Dedifferentiated amniotic fluid mesenchymal stem cell (primary cell): Measurements from ENCODE around the gene RSPH1.

Source experiments
- DNase-seq: peaks from one replicate; pipeline ENCODE4 v3.0.0-alpha.2; 2016; ENCODE audit errors: extremely low spot score

Gene RSPH1

GRCh38 chr21:42467140-42467983, 28.7 kb downstream of the RSPH1 start:
- DNase-seq: no peak

- no peak for DNase-seq
These were observed 29.3 kb downstream of the RSPH1 start for GRCh38 chr21:42466700-42467099.

GRCh38 chr21:42465803-42466127, 30.3 kb downstream of the RSPH1 start:
- no peak for DNase-seq

GRCh38 chr21:42465008-42465802, 30.8 kb downstream of the RSPH1 start:
- no peak for DNase-seq

GRCh38 chr21:42463861-42464515, 32.0 kb downstream of the RSPH1 start:
- no peak for DNase-seq

GRCh38 chr21:42461881-42462877, 33.8 kb downstream of the RSPH1 start:
- DNase-seq: no peak

- no peak for DNase-seq
These were observed 34.9 kb downstream of the RSPH1 start for GRCh38 chr21:42461185-42461520.

- no peak for DNase-seq
These were observed 35.4 kb downstream of the RSPH1 start for GRCh38 chr21:42460391-42461184.

- no peak for DNase-seq
These were observed 36.3 kb downstream of the RSPH1 start for GRCh38 chr21:42459546-42460215.

GRCh38 chr21:42459082-42459460, 37.0 kb downstream of the RSPH1 start:
- no peak for DNase-seq

GRCh38 chr21:42456457-42456856, 39.6 kb downstream of the RSPH1 start:
- DNase-seq: no peak

- DNase-seq: no peak
These were observed 40.1 kb downstream of the RSPH1 start for GRCh38 chr21:42455754-42456440.

- DNase-seq: no peak
These were observed 40.8 kb downstream of the RSPH1 start for GRCh38 chr21:42455196-42455595.

GRCh38 chr21:42454786-42455185, 41.2 kb downstream of the RSPH1 start:
- no peak for DNase-seq

- no peak for DNase-seq
These were observed 41.9 kb downstream of the RSPH1 start for GRCh38 chr21:42453986-42454570.

- DNase-seq: no peak
These were observed 42.6 kb downstream of the RSPH1 start for GRCh38 chr21:42453224-42453985.

- DNase-seq: no peak
These were observed 43.4 kb downstream of the RSPH1 start for GRCh38 chr21:42452401-42453223.

GRCh38 chr21:42451941-42452340, 44.1 kb downstream of the RSPH1 start:
- no peak for DNase-seq
